Right renal cortex interstitium (tissue), 3 donors: Measurements from ENCODE around the gene MPHOSPH8. TPM values are rescaled to one million over a fixed set of nuclear protein-coding genes. Genes with fewer than 3 reads are reported as not detected.
"Not testable (repeated sequence)": the region's sequence is repeated elsewhere in the genome, so short reads cannot be mapped to it uniquely, and the experiment has no call there.

ENCODE experiments used
- DNase-seq, 3 donors: peaks; one replicate each; pipeline ENCODE4 v3.0.0-alpha.2; 2013; ENCODE audit warnings: low read depth in 3 of 3, low spot score in 2 of 3
- polyA plus RNA-seq, 3 donors: library from polyadenylated mRNA; unstranded; fragments of 120-200 nt; gene quantifications; one replicate each; pipeline ENCODE4 v1.2.1, GENCODE V29; 2013; ENCODE audit not compliant: insufficient read length in 3 of 3

Gene MPHOSPH8
- polyA plus RNA-seq, 3 donors: 61.4 to 67.9 (median 62.6) TPM

DNA sequence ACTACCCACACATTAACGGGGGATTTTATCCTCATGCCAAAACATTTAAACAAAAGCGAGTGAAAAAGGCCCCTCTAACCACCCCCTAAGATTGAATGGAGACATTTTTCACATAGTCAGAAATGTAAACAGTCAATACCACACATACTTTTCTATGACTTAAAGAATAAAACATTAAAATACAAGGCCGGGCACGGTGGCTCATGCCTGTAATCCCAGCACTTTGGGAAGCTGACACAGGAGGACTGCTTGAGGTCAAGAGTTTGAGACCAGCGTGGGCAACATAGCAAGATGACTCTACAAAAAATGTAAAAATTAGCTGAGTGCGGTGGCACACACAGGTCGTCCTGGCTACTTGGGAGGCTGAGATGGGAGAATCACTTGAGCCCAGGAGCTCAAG, 47.3 kb downstream of the MPHOSPH8 start:
- DNase-seq: no peak

GRCh38 chr13:19681517-19681916, 48.1 kb downstream of the MPHOSPH8 start:
- no peak for DNase-seq

- peak in 1 of 3 donors; percentile 8 for DNase-seq
Measured at GRCh38 chr13:19685034-19685433, 51.6 kb downstream of the MPHOSPH8 start.

- no peak for DNase-seq
Measured at GRCh38 chr13:19685437-19685836, 52.0 kb downstream of the MPHOSPH8 start.

DNA sequence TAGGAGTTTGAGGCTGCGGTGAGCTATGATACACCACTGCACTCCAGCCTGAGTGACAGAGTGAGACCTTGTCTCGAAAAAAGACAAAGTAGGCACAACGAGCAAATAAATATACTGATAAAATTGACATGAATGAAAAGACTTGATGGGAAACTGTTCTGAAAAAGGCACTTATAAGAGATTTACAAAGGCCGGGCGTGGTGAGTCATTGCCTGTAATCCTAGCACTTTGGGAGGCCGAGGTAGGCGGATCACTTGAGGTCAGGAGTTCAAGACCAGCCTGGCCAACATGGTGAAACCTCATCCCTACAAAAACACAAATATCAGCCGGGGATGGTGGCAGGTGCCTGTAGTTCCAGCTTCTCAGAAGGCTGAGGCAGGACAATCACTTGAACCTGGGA, 58.0 kb downstream of the MPHOSPH8 start:
- not testable (repeated sequence) for DNase-seq

DNA sequence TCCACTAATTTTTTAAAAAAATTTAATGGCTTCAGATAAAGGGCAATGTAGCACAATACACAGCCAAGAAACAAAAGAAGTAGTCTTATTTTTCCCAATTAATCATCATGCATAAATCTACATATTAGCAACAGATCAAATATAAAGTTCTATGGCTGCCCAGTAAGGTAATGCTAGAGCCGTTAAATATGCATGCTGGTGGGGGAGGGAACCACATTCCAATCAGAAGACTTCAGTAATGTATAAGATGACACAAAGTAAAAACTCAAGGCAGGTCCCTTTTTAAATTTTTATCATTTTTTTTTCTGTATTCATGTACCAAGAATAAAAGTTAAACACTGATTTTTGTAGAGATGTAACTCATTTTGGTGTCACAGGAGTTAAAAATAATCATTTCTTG, 62.0 kb downstream of the MPHOSPH8 start:
- DNase-seq: no peak

GRCh38 chr13:19695829-19696228, 62.4 kb downstream of the MPHOSPH8 start:
- no peak for DNase-seq

DNA sequence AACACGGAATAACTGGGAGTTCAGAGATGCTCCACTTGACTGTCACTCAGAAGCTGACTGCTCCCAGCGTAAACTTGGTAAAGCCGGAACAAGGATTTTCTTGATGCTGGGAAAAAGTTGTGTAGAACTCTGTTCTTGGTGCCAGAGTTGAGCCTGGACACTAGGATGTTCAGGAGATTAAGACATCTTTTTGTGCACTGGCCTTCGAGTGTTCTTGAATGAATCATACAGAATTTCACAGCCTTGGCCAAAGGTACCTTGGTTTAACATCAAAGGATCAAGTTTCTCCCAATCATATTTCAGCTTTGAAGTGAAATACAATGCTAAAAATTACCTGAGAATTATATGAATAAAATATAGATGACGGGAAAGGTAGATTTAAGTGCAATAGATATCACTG, 67.5 kb downstream of the MPHOSPH8 start:
- DNase-seq: not testable (repeated sequence)

DNA sequence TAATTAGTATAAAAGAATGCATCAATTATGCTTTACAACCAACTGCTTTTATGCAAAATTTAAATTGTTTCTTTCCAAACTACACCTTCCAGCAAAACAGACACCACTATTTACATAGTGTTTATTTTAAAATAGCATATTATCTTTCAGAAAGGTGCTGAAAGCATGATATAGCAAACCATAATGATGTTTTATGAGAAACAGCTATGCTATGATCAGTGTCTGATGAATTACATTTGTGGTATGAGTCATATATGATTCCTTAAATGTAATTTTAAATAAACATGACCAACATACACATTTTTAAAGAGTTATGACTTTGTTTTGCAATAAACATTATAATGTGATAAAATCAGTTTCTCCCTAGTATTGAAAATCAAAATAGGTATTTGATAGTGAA, 68.2 kb downstream of the MPHOSPH8 start:
- not testable (repeated sequence) for DNase-seq

DNA sequence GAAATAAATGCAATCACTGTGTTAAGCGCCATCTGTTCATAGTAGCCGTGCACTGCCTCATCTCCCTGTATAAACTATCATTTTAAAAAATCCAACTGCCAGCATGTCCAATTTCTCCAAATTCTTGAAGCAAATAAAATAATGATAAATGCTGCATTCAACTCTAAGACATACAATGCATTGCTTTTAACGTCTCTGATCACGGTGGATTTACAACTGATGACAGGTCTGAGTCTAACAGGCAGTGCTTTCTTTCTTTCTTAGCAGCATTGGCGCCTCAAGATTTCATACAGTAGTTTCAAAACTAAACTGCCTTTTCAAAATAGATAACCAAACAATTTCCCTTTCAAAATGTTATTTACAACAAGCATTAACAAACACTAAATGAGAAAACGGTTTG, 70.8 kb downstream of the MPHOSPH8 start:
- DNase-seq: not testable (repeated sequence)

GRCh38 chr13:19709039-19709438, 75.6 kb downstream of the MPHOSPH8 start:
- DNase-seq: not testable (repeated sequence)

- DNase-seq: not testable (repeated sequence)
Measured at GRCh38 chr13:19709782-19710181, 76.3 kb downstream of the MPHOSPH8 start.

GRCh38 chr13:19713186-19713965, 79.9 kb downstream of the MPHOSPH8 start:
- no peak for DNase-seq

DNA sequence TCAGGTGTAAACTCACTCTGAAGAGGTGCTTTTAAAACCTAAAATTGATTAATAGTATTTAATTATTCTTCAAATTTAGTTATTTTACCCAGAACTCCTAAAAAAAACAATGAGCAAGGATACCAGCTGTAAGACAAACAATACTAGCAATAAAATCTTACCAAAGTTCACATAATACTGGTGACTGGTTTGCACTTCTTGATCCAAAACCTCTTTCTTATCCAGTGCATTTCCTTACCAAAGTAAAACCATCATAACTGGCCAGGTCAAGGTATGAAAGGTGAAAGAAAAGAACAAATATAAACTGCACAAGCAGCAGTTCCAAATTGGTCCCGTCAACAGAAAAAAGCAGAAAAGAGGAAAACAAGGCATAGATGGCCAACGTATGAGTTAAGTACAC, 86.6 kb downstream of the MPHOSPH8 start:
- DNase-seq: no peak

Other genes starting within 250 kb of the MPHOSPH8 start
- under 1 TPM; 0.23 to 0.35 (median 0.29) TPM for gene TPTE2, start 72.1 kb upstream of the MPHOSPH8 start, polyA plus RNA-seq
- gene PSPC1, start 149.3 kb downstream of the MPHOSPH8 start, polyA plus RNA-seq: 10 to 100 TPM; 83.4 to 90.1 (median 87.4) TPM
- 10 to 100 TPM; 18.5 to 24.6 (median 22.6) TPM for gene ZMYM5, start 230.0 kb downstream of the MPHOSPH8 start, polyA plus RNA-seq